ENCODE results near the gene SAMD1. TPM values are rescaled to one million over a fixed set of nuclear protein-coding genes. Genes with fewer than 3 reads are reported as not detected.

Gene SAMD1
- total and polyA plus RNA-seq, 2 of the 13 experiments (the other 11 are each of a cell fraction or from before 2014, with no cell fraction given), result 17.5 to 45.0 TPM

GRCh38 chr19:14054721-14055120, 35.8 kb downstream of the SAMD1 start (continued):
- TF ChIP-seq MZF1 (CRISPR knock-in tag; IDR thresholded peaks at IDR 0.05; ENCODE audit: borderline replicate concordance) (no peak), THAP9 (CRISPR knock-in tag; IDR thresholded peaks at IDR 0.05; ENCODE audit: borderline replicate concordance) (no peak), YY1 (IDR thresholded peaks at IDR 0.05; ENCODE audit: insufficient read depth, insufficient replicate concordance, low read depth, low read length) (no peak), ZNF629 (CRISPR knock-in tag; conservative IDR thresholded peaks at IDR 0.05) (no peak), ARHGAP35 (CRISPR knock-in tag; IDR thresholded peaks at IDR 0.05; ENCODE audit: borderline replicate concordance) (no peak), BCL6 (CRISPR knock-in tag; IDR thresholded peaks at IDR 0.05) (no peak), ZEB1 (IDR thresholded peaks at IDR 0.05; ENCODE audit: insufficient replicate concordance, low read depth) (no peak), LCORL (IDR thresholded peaks at IDR 0.05) (no peak), LCORL (CRISPR knock-in tag; IDR thresholded peaks at IDR 0.05) (no peak), CHD2 (IDR thresholded peaks at IDR 0.05; ENCODE audit: low read depth, low read length) (no peak), HNF1A (IDR thresholded peaks at IDR 0.05; ENCODE audit: low read depth) (no peak), HNF1A (CRISPR knock-in tag; IDR thresholded peaks at IDR 0.05; ENCODE audit: borderline replicate concordance) (no peak), ZMYM2 (CRISPR knock-in tag; IDR thresholded peaks at IDR 0.05) (no peak)
